Activated naive CD8-positive, alpha-beta T cell treated with anti-CD3 and anti-CD28 coated beads for 36 hours (primary cell): ENCODE results near the gene UBAP1. TPM values are rescaled to one million over a fixed set of nuclear protein-coding genes. Genes with fewer than 3 reads are reported as not detected.
"Not testable (repeated sequence)": the region's sequence is repeated elsewhere in the genome, so short reads cannot be mapped to it uniquely, and the experiment has no call there.

Experiments used
- DNase-seq: peaks from one replicate; pipeline ENCODE4 v3.0.0; 2021
- H3K27ac Mint-ChIP-seq: one replicate; pipeline ENCODE4 v1.8.0; 2022; ENCODE audit warnings: mild to moderate bottlenecking, moderate library complexity, mixed read lengths
- H3K27me3 Mint-ChIP-seq: one replicate; pipeline ENCODE4 v1.8.0; 2022; ENCODE audit warnings: mild to moderate bottlenecking, mixed read lengths
- H3K36me3 Mint-ChIP-seq: one replicate; pipeline ENCODE4 v1.8.0; 2021; ENCODE audit warnings: mild to moderate bottlenecking, mixed read lengths
- H3K4me1 Mint-ChIP-seq: one replicate; pipeline ENCODE4 v1.8.0; 2021; ENCODE audit warnings: mixed read lengths
- H3K4me3 Mint-ChIP-seq: one replicate; pipeline ENCODE4 v1.8.0; 2022; ENCODE audit warnings: mild to moderate bottlenecking, moderate library complexity, mixed read lengths
- H3K9me3 Mint-ChIP-seq: one replicate; pipeline ENCODE4 v1.8.0; 2022; ENCODE audit warnings: mixed read lengths
- total RNA-seq, 2 experiments: library from RNA; stranded (reverse); gene quantifications; one replicate each; pipeline ENCODE4 v1.2.3, GENCODE V29; 2021

Gene UBAP1
- total RNA-seq, 2 experiments from 2014 or later = 36.8 to 37.1 TPM

DNA sequence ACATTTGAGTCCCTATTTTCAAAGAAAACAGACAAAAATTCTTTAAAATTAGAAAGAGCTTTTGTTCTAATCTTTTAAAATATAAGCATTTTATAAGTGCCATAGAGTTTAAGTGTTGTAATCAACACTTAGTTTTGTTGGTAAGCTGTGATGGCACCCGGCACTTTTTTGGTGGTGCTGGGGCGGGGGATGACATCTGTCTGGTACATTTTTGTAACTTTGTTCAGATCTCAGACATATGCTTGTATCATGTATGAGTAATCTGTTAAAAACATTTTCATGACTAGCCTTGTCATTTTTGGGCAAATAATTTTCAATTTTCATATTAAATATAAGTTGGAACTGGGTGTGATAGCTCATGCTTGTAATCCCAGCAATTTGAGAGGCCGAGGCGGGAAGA is 51.7 kb downstream of the UBAP1 start:
- H3K4me1 Mint-ChIP-seq = peaks cover 4% of the 10 kb centered on the region
- H3K27ac Mint-ChIP-seq = no peak overlapping the region
- H3K9me3 Mint-ChIP-seq = no peaks in the 10 kb centered on the region
- peaks cover 4% of the 10 kb centered on the region for H3K36me3 Mint-ChIP-seq
- DNase-seq = no peak
- H3K27me3 Mint-ChIP-seq = no peaks in the 10 kb centered on the region
- H3K4me3 Mint-ChIP-seq = no peak overlapping the region

DNA sequence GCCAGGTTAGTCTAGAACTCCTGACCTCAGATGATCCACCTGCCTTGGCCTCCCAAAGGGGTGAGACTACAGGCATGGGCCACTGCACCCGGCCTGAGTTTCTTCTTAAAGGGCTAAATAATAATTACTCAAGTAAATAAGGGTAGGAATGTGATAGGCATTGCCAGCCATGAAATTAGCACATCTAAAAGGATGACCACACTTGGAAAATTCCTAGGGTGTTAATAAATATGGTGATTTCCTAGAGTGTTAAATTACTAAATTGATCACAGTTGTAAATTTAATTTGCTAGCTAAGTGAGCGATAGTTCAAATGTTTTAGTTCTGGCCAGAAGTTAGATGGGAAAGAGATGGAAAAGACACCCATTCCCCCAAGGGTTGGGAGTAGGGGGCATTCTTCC is 53.4 kb downstream of the UBAP1 start:
- Mint-ChIP-seq H3K9me3 (no peaks in the 10 kb centered on the region), H3K4me1 (peaks cover 6% of the 10 kb centered on the region), H3K36me3 (peaks cover 9% of the 10 kb centered on the region), H3K27me3 (no peaks in the 10 kb centered on the region), H3K27ac (no peak overlapping the region), H3K4me3 (no peak overlapping the region)
- no peak for DNase-seq

DNA sequence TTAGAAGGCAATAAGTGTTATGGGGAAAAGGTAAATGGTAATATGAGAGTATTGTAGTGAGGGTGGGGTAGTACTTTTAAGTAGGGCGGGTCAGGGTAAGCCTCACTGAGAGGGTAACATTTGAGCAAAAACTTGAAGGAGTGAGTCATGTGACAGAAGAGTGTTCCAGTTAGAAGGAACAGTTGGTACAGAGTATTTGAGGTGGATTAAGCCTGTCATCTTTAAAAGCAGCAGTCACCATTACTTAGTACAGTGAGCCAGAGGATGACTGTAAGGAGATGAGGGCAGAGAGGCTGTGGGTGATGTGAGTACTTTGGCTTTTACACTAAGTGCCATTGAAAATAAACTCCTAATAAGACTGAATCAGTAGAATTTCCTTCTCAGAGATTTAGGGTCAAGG is 54.8 kb downstream of the UBAP1 start:
- Mint-ChIP-seq H3K36me3 (peaks cover 18% of the 10 kb centered on the region), H3K27ac (no peak overlapping the region), H3K4me3 (no peak overlapping the region), H3K9me3 (no peaks in the 10 kb centered on the region), H3K4me1 (peaks cover 6% of the 10 kb centered on the region), H3K27me3 (no peaks in the 10 kb centered on the region)
- DNase-seq = no peak

DNA sequence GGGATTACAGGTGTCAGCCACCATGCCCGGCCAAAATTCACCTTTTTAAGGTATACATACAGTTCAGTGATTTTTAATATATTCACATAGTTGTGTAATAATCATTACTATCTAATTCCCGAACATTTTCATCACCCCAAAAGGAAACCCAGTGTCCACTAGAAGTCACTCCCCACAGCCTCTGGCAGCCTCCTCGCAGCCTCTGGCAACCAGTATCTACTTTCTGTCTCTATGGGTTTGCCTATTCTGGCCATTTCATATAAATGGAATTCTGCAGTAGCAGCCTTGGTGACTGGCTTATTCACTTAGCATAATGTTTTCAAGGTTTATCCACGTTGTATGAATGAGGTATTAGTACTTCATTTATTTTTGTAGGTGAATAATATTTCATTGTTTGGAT is 59.0 kb downstream of the UBAP1 start:
- Mint-ChIP-seq H3K4me3 (no peak overlapping the region), H3K36me3 (peaks cover 36% of the 10 kb centered on the region), H3K27me3 (no peaks in the 10 kb centered on the region), H3K4me1 (peaks cover 12% of the 10 kb centered on the region), H3K27ac (no peak overlapping the region), H3K9me3 (no peaks in the 10 kb centered on the region)
- DNase-seq = no peak

DNA sequence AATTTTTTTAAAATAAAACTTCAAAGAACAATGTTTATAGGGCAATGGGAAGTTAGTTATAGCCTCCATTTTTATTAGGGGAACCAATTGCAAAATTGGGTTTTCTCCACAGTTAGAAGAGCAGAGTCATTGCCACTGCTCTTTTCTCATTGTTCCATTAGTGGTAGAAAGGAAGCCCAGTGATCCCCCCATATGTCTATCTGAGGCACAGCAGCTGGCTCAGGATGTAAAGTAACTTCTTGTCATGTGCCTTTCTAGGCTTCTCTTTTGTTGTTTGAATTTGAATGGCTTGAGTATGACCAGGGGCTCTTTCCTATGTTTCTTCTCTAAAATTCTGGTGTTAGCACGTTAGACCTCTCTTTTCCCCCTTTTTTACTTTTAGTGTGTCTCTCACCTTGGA is 61.2 kb downstream of the UBAP1 start:
- Mint-ChIP-seq H3K27me3 (no peaks in the 10 kb centered on the region), H3K4me3 (no peak overlapping the region), H3K27ac (no peak overlapping the region), H3K4me1 (peaks cover 9% of the 10 kb centered on the region), H3K9me3 (no peaks in the 10 kb centered on the region), H3K36me3 (peaks cover 41% of the 10 kb centered on the region)
- no peak for DNase-seq

DNA sequence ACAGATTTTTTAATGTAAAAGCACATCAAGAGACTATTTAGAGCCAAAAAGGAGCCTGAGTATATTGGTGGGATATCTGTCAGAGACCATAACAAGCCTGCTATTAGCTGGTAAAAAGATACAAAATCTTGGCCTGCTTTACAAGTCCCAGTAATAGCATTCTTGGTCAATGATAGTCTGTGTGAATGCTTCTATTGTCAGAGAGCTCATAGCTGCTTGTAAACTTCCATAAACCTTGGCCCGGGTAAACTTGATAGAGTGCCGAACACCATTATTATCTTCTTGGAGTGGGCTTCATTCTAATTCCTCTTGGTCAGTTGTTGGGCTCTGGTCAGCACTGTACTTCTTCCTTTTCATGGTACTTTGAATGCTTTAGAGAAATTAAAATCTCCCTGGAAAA is 64.0 kb downstream of the UBAP1 start:
- Mint-ChIP-seq H3K9me3 (no peaks in the 10 kb centered on the region), H3K36me3 (peaks cover 32% of the 10 kb centered on the region), H3K27ac (no peak overlapping the region), H3K27me3 (no peaks in the 10 kb centered on the region), H3K4me3 (no peak overlapping the region), H3K4me1 (peaks cover 13% of the 10 kb centered on the region)
- DNase-seq = no peak

DNA sequence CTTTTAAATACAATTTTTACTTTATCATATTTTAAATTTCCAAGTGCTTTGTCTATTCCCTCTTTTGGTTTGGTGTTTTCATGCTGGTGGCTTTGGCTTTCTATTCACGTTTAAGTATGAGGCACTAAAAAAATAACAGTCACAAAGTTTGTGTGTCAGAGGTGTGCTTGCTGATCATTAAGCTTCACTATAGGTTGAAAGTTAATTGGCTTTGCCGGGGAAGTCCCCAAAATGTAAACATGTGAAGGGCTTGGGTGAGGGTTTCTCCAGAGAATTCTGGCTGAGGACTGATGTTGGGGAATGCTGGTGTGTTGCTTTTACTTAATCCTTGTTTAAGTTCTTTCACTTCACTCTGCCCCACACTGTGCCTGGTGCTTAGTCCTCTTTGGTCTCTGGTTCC is 66.4 kb downstream of the UBAP1 start:
- not testable (repeated sequence) for H3K27me3 Mint-ChIP-seq, H3K4me3 Mint-ChIP-seq, H3K4me1 Mint-ChIP-seq, DNase-seq, H3K9me3 Mint-ChIP-seq, H3K27ac Mint-ChIP-seq
- peaks cover 19% of the 10 kb centered on the region for H3K36me3 Mint-ChIP-seq

DNA sequence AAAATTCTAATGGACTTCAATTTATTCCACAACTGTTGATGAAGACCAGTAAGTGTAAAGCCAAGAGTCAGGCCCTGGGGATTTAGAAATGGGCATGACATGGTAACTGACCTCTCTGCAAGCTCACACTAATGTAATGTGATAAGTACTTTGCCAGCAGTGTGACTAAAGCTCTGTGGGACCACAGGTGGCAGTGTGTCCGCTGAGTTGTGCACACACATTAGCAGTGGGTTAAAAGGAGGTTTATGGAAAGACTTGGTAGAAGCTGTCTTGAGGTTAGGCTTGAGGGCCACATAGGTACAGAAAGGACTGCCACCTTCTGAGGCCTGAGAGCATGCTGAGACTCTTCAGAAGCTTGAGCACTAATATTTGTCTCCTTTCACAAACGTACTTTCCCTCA is 67.6 kb downstream of the UBAP1 start:
- DNase-seq = no peak
- Mint-ChIP-seq H3K36me3 (peaks cover 16% of the 10 kb centered on the region), H3K4me3 (no peak overlapping the region), H3K27ac (peak overlapping the region; percentile 29), H3K4me1 (peaks cover 6% of the 10 kb centered on the region), H3K9me3 (no peaks in the 10 kb centered on the region), H3K27me3 (no peaks in the 10 kb centered on the region)

DNA sequence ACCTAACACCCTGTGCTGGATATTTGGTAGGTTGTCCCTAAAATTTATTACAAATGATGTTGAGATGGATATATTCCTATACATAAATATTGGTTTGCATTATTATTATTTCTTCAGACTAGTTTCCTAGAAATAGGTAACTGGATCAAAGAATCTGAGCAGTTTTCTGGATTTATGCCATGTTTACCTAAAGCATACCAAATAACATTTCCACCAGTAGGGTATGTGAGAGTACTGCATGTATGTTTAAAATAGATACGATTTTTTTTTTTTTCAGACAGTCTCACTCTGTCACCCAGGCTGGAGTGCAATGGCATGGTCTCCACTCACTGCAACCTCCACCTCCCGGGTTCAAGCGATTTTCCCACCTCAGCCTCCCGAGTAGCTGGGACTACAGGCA is 68.9 kb downstream of the UBAP1 start:
- not testable (repeated sequence) for DNase-seq, H3K9me3 Mint-ChIP-seq, H3K27me3 Mint-ChIP-seq, H3K4me3 Mint-ChIP-seq, H3K36me3 Mint-ChIP-seq, H3K27ac Mint-ChIP-seq, H3K4me1 Mint-ChIP-seq

DNA sequence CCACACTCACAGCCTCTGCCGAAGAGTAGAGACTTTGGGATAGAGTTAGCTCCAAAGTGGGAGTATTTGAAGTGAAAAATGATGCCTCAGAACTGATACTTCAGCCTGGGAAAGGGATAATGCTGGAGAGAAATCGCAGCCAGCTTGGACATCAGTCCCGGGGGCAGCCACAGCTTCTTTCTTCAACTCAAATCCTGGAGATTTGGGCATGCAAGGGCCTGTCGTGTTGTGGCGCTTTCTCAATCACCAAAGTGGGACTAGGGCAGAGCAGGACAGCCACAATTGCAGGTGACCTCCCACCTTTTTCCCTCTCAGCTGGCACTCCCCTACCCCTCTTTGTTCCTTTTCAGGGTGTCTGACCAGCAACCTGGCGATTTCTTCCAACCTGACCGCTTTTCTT is 70.4 kb downstream of the UBAP1 start:
- H3K9me3 Mint-ChIP-seq = no peaks in the 10 kb centered on the region
- H3K4me3 Mint-ChIP-seq = no peak overlapping the region
- no peaks in the 10 kb centered on the region for H3K27me3 Mint-ChIP-seq
- peaks cover 7% of the 10 kb centered on the region for H3K4me1 Mint-ChIP-seq
- DNase-seq = no peak
- peak overlapping the region; percentile 16 for H3K27ac Mint-ChIP-seq
- H3K36me3 Mint-ChIP-seq = no peaks in the 10 kb centered on the region

DNA sequence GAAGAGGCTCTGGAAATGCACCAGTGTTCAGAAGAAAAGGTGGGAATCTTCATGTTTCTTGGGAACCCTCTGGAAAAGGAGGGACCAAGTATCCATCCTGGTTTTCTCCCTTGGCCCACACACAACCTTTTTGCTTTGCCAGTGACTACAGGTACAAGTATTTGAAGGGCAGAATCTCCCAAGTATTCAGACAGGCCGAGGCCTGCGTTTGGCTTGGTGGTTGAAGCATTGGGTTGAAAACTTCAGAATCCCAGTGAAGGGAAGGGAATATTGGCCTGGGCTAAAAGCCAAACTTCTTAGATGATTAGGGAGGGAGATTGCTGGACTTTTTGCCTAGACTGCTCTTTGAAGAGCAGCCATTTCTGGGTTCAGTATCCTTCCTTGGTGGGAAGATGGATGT is 71.9 kb downstream of the UBAP1 start:
- H3K4me3 Mint-ChIP-seq = no peak overlapping the region
- no peak for DNase-seq
- H3K9me3 Mint-ChIP-seq = no peaks in the 10 kb centered on the region
- H3K27ac Mint-ChIP-seq = no peak overlapping the region
- peaks cover under 1% of the 10 kb centered on the region for H3K36me3 Mint-ChIP-seq
- no peaks in the 10 kb centered on the region for H3K27me3 Mint-ChIP-seq
- peaks cover 7% of the 10 kb centered on the region for H3K4me1 Mint-ChIP-seq

DNA sequence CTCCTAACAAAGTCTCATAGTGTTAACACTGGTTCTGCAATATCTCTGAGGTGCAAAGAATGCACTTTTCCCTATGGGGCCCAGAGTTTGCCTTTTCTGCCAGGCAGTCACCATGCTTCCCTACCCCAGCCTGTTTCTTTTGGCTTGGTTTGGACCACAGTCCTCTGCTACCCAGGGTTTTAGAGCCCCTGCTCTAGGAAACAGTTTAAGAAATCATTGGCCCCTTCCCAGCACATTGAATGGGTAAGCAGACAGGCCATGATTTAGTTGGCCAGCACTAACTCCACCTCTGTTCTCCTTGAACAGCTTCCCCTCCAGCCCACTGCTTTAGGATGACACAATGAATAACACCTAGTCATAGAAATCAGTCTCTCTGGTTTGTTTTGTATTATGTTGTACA is 73.2 kb downstream of the UBAP1 start:
- no peak overlapping the region for H3K27ac Mint-ChIP-seq
- H3K4me1 Mint-ChIP-seq = peaks cover 11% of the 10 kb centered on the region

DNA sequence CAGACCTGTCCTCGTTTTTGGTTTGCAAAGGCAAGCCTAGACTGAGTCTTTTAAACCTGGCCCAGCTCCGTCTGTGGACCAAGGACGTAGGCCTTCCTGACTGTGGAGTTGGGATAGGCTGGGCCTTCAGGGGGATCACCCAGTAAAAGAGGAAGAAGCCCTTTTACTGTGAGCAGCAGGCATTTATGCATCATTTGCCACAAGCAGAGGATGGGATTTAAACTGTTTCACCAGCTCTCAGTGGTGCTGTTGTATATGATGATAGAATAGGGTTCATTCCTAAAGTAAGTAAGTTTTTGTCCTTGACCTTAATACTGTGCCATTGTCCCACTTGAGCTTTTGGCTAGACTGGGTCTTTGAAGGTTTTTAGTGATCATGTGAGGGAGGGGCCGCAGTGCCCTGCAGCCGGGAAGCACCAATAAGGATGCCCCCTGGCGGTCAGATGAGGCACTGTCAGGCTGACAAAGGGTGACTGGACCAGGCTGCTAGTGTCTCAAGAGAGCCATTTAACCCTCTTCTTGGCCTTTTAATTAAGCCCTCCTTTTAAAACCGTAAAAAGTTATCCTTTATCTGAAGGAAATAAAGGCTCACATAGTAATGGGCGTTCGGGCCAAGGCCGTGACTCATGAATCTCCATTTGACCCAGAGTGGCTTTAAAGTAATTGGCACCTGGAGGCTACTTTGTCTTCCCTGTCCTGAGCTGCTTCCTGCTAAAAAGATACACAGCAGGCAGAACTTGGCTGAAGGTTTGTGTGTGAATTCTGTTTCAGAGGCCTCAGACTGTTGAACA is 74.0 kb downstream of the UBAP1 start:
- Mint-ChIP-seq H3K4me1 (peaks cover 17% of the 10 kb centered on the region), H3K27ac (no peak overlapping the region), H3K4me3 (no peak overlapping the region), H3K9me3 (no peaks in the 10 kb centered on the region), H3K27me3 (no peaks in the 10 kb centered on the region), H3K36me3 (peaks cover 20% of the 10 kb centered on the region)
- DNase-seq = peak; percentile 63

More for the DNA sequence above, 73.2 kb downstream of the UBAP1 start:
- DNase-seq = no peak
- H3K9me3 Mint-ChIP-seq = no peaks in the 10 kb centered on the region
- H3K4me3 Mint-ChIP-seq = no peak overlapping the region
- no peaks in the 10 kb centered on the region for H3K27me3 Mint-ChIP-seq
- peaks cover 13% of the 10 kb centered on the region for H3K36me3 Mint-ChIP-seq

DNA sequence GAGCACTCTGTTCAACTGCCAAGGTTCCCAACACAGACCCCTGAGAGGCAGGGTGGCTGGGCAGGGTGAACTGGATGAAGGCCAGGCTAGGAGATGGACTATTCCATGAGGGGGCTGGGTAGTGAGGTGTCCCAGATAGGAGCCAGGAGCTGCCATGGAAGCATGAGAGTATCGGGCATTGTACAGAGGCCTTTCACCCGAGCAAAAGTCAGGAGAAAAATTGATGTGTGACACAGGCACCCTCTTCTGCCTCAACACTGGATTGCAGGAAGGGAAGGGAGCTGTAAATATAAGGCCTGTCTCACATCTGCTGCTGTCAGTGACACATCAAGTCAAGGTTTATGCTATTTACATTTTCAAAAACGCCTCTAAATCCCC is 74.6 kb downstream of the UBAP1 start:
- DNase-seq = no peak
- Mint-ChIP-seq H3K27ac (peak overlapping the region; percentile 23), H3K36me3 (peaks cover 21% of the 10 kb centered on the region), H3K9me3 (no peaks in the 10 kb centered on the region), H3K4me1 (peaks cover 17% of the 10 kb centered on the region), H3K4me3 (no peak overlapping the region), H3K27me3 (no peaks in the 10 kb centered on the region)

DNA sequence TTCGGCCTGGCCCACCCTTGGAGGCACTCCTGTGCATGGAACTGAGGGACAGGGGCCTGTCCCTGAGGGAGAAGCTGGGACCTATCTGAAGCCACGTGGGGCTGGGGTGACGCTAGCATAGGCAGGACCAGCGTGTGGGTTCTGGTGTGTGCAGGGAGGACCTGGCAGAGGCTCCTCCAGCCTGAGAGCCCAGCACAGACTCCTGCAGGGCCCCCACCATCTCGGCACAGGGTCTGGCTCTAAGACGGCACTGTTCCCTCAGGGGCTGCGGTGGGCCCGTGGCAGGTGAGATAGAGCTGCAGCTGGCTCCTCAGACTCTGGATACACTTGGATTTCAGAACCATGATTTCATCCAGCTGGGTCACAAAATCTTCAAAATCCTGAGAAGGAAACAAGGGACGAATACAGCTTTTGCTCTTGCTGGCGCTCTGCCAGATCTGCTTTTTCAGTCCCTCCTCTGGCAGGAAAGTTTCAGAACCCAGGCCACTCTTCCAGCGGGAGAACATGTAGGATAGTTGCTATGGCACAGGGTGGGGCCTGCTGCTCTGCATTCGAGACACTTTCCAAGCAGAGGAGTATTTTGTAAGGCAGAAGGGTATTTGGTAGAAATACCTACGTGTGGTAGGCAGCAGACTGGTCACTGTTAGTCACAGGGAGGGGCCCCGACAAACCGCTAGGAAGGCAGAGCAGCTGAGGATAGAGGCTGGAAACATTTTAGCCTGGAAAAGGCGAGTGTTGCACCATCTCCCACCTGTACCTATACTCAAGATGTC is 75.5 kb downstream of the UBAP1 start:
- DNase-seq = no peak
- H3K9me3 Mint-ChIP-seq = no peaks in the 10 kb centered on the region
- peak overlapping the region; percentile 23 for H3K27ac Mint-ChIP-seq
- peaks cover 19% of the 10 kb centered on the region for H3K4me1 Mint-ChIP-seq
- no peak overlapping the region for H3K4me3 Mint-ChIP-seq
- peaks cover 24% of the 10 kb centered on the region for H3K36me3 Mint-ChIP-seq
- H3K27me3 Mint-ChIP-seq = no peaks in the 10 kb centered on the region
